A549 (cell line): ENCODE data around the gene PCDHB12. TPM values are rescaled to one million over a fixed set of nuclear protein-coding genes. Genes with fewer than 3 reads are reported as not detected.
"Not testable (repeated sequence)": the region's sequence is repeated elsewhere in the genome, so short reads cannot be mapped to it uniquely, and the experiment has no call there.

Experiments used
- ATAC-seq, 2 experiments: fragments of 200-7000 bp in 1 of 2; fragments of >200 bp in 1 of 2; cut with Nextera tagmentation in 1 of 2; cut with Tn5 transposase in 1 of 2; 3 replicates each; pipeline versions ENCODE4 v1.8.0 to v1.9.1; 2018 to 2020; ENCODE audit warnings: mild to moderate bottlenecking in 1 of 2, moderate library complexity in 1 of 2
- CTCF ChIA-PET: fragments of 300-600 bp; sonication (Branson Sonifier 250); formaldehyde crosslinking; extraction: SDS; loops from one replicate; lab custom pipeline; 2021; ENCODE audit warnings: antibody characterized with exemption, inconsistent platforms; lab: Yijun Ruan, JAX
- POLR2A ChIA-PET: fragments of 350-600 bp; formaldehyde crosslinking; extraction: SDS; loops from one replicate; lab custom pipeline; 2021; ENCODE audit warnings: antibody characterized with exemption, inconsistent platforms; lab: Yijun Ruan, JAX
- DNase-seq, 2 experiments: peaks; one replicate each; pipeline versions ENCODE4 v3.0.0 to v3.0.0-alpha.2; 2011 to 2016; ENCODE audit warnings: low read depth in 1 of 2, low spot score in 1 of 2
- FAIRE-seq: peaks from 2 replicates; lab custom pipeline; 2011; peaks lifted over from hg19 to GRCh38; lab: Jason Lieb, UNC
- H3K27ac ChIP-seq, 2 experiments: fragments of >200 bp; sonication (Bioruptor Twin); formaldehyde crosslinking; 3 replicates each; pipeline ENCODE4 v1.5.1; 2016 to 2017
- H3K4me1 ChIP-seq: fragments of >200 bp; sonication (Bioruptor Twin); formaldehyde crosslinking; 3 replicates; pipeline ENCODE4 v1.6.1; 2016
- H3K4me2 ChIP-seq: fragments of >200 bp; sonication (Bioruptor Twin); formaldehyde crosslinking; 3 replicates; pipeline ENCODE4 v1.6.1; 2016
- H3K4me3 ChIP-seq: fragments of >200 bp; sonication (Bioruptor Twin); formaldehyde crosslinking; 3 replicates; pipeline ENCODE4 v1.5.1; 2016
- H3K9me3 ChIP-seq: fragments of >200 bp; sonication (Bioruptor Twin); formaldehyde crosslinking; 3 replicates; pipeline ENCODE4 v1.6.1; 2016
- CBX8 ChIP-seq: fragments of 200-600 bp; sonication (generic); IDR thresholded peaks from 2 replicates; pipeline ENCODE4 v1.6.1; 2016
- CHD4 ChIP-seq: fragments of 200-600 bp; sonication (generic); IDR thresholded peaks from 2 replicates; pipeline ENCODE4 v1.6.1; 2016; ENCODE audit warnings: antibody characterized with exemption, mild to moderate bottlenecking, borderline replicate concordance
- CTCF ChIP-seq: fragments of >200 bp; sonication (Bioruptor Twin); formaldehyde crosslinking; IDR thresholded peaks from 3 replicates; pipeline ENCODE4 v1.5.1; 2016
- EHMT2 ChIP-seq: fragments of 200-600 bp; sonication (generic); IDR thresholded peaks from 2 replicates; pipeline ENCODE4 v1.6.1; 2016; ENCODE audit warnings: antibody characterized with exemption, low read depth, mild to moderate bottlenecking, moderate library complexity
- FOSB ChIP-seq: fragments of 250-450 bp; sonication (Bioruptor Pico); IDR thresholded peaks from 2 replicates; pipeline ENCODE4 v1.5.0; 2020; ENCODE audit warnings: mild to moderate bottlenecking, moderate library complexity
- HOXA7 ChIP-seq: fragments of 250-450 bp; sonication (Bioruptor Pico); IDR thresholded peaks from 2 replicates; pipeline ENCODE4 v1.5.0; 2020; ENCODE audit warnings: mild to moderate bottlenecking, moderate library complexity
- HOXB13 ChIP-seq: fragments of 250-450 bp; sonication (Bioruptor Pico); IDR thresholded peaks from 2 replicates; pipeline ENCODE4 v1.5.0; 2020; ENCODE audit warnings: low read depth, mild to moderate bottlenecking, moderate library complexity
- JUN ChIP-seq, 2 experiments: fragments of >200 bp; sonication (Bioruptor Twin); formaldehyde crosslinking; IDR thresholded peaks; 2 replicates in 1 of 2; 3 replicates in 1 of 2; pipeline ENCODE4 v1.6.1; 2016 to 2017
- KDM5A ChIP-seq: fragments of 200-600 bp; sonication (generic); IDR thresholded peaks from 2 replicates; pipeline ENCODE4 v1.6.1; 2016; ENCODE audit warnings: antibody characterized with exemption, mild to moderate bottlenecking
- NFE2L2 ChIP-seq: fragments of 150-350 bp; conservative IDR thresholded peaks from 2 replicates; pipeline ENCODE4 v1.6.1; 2014; ENCODE audit warnings: low read length
- RAD21 ChIP-seq, 2 experiments: fragments of >200 bp in 1 of 2; sonication (Bioruptor Twin) in 1 of 2; formaldehyde crosslinking in 1 of 2; IDR thresholded peaks in 1 of 2; conservative IDR thresholded peaks in 1 of 2; 2 replicates in 1 of 2; 3 replicates in 1 of 2; pipeline ENCODE4 v1.6.1; 2012 to 2018; ENCODE audit warnings: inconsistent platforms in 1 of 2
- REST ChIP-seq: fragments of 200-600 bp; sonication (generic); IDR thresholded peaks from 2 replicates; pipeline ENCODE4 v1.6.1; 2016; ENCODE audit warnings: antibody characterized with exemption, mild to moderate bottlenecking, moderate library complexity
- ZSCAN20 ChIP-seq: fragments of 250-450 bp; sonication (Bioruptor Pico); IDR thresholded peaks from 2 replicates; pipeline ENCODE4 v1.8.0; 2022; ENCODE audit warnings: mild to moderate bottlenecking, moderate library complexity
- whole genome bisulfite sequencing: methylation state at CpG from one replicate; pipeline ENCODE4 v1.1.6; 2017; ENCODE audit errors: missing lambda C conversion rate; 5-methylcytosine and 5-hydroxymethylcytosine counted together
- polyA minus RNA-seq: library from RNA; depleted of rRNA, polyadenylated mRNA; stranded (reverse); fragments of >200 nt; gene quantifications from 2 replicates; pipeline ENCODE4 v1.2.3, GENCODE V29; 2011; rRNA and poly(A)+ RNA removed
- polyA plus RNA-seq, 4 experiments: library from polyadenylated mRNA; depleted of rRNA in 3 of 4; stranded (reverse); fragments of >200 nt; fragmentation: RNase III in 1 of 4; extraction: RNeasy Plus Mini Kit Qiagen cat#74134 plus additional on column Dnase treatment in 1 of 4; gene quantifications; 2 replicates in 3 of 4; 3 replicates in 1 of 4; pipeline ENCODE4 v1.2.3, GENCODE V29; 2011 to 2017

The PCDHB12 gene
- polyA plus RNA-seq (2011; rRNA removed) (0.05 TPM in 2 replicates), polyA plus RNA-seq (2017; fragmentation: RNase III; extraction: RNeasy Plus Mini Kit Qiagen cat#74134 plus additional on column Dnase treatment) (not detected in 3 replicates), polyA minus RNA-seq (0.05 TPM in 1 of 2 replicates, not detected in the other)
- polyA plus RNA-seq (2012; cell fraction: cytosol; rRNA removed): 0.01 TPM in 1 of 2 replicates, not detected in the other
- 0.13 and 0.26 TPM in 2 replicates for polyA plus RNA-seq (2012; cell fraction: nucleus; rRNA removed)

- Histone ChIP-seq H3K9me3 (peaks cover 8% of the 10 kb centered on the region; the same call in 2 of the 3 replicates), H3K4me2 (no peak within 1 kb of the TSS), H3K4me3 (no peak within 1 kb of the TSS), H3K4me1 (no peaks in the 10 kb centered on the region), H3K27ac (no peak within 1 kb of the TSS)
- ATAC-seq (no peak), FAIRE-seq (no peak), DNase-seq (peak in 1 of 2 experiments; percentile 9)
- POLR2A ChIA-PET: no interaction called here
- CTCF ChIA-PET: interaction anchor here (0.7 to 1.3 kb wide), 7 partner anchors 9 to 349 kb away, joined by 3 to 5 read pairs (median 3); partner anchors contain the start of genes PCDHB11 and PCDHB6
- WGBS: 6% methylated on average over 11 of the region's 11 CpGs
- TF ChIP-seq CHD4: no peak
- 0 out of 3 replicates have a peak, but pooled peaks have one; percentile 11 for TF ChIP-seq CTCF
- TF ChIP-seq, all 56 proteins: peak for 1
Measured at GRCh38 chr5:141208478-141208877, at the start of gene PCDHB12. Gene PCDHB12, plus strand, starts transcription at chr5:141208719. Its CDS starts 189 bp downstream, at chr5:141208908.

GRCh38 chr5:141172381-141173204 lies 35.9 kb upstream of the PCDHB12 start, which contains the start of gene PCDHB7:
Gene PCDHB7, plus strand, starts transcription at chr5:141172644. Its CDS starts 192 bp downstream, at chr5:141172836.
- peak within 1 kb of the TSS; percentile 14; the same call in 1 of the 3 replicates for H3K4me2 ChIP-seq
- peak; percentile 16 to 46; a peak in 3 of 5 replicates for TF ChIP-seq RAD21 (conservative IDR thresholded peaks at IDR 0.05 in 1 of 2, IDR thresholded peaks at IDR 0.05 in 1 of 2)
- TF ChIP-seq JUN (IDR thresholded peaks at IDR 0.05): no peak
- TF ChIP-seq, all 56 proteins: peak for 1
- ATAC-seq: no peak
- Histone ChIP-seq H3K9me3 (peaks cover 20% of the 10 kb centered on the region; the same call in 2 of the 3 replicates), H3K27ac (no peak within 1 kb of the TSS), H3K4me3 (no peak within 1 kb of the TSS), H3K4me1 (no peaks in the 10 kb centered on the region)
- DNase-seq: peak; percentile 25 to 31
- peak; percentile 23 for FAIRE-seq
- WGBS: 35% methylated on average over 20 of the region's 20 CpGs
- ChIA-PET POLR2A (no interaction called here), CTCF (interaction anchor here (1.0 to 1.6 kb wide), 2 partner anchors 147 to 157 kb away, joined by 3 read pairs; partner anchors contain the start of gene PCDHGA1)

- H3K9me3 ChIP-seq: peaks cover 18% of the 10 kb centered on the region; the same call in 2 of the 3 replicates
- FAIRE-seq, ATAC-seq, H3K27ac ChIP-seq, H3K4me1 ChIP-seq, H3K4me3 ChIP-seq, CTCF ChIA-PET, POLR2A ChIA-PET, H3K4me2 ChIP-seq, DNase-seq: not testable (repeated sequence)
- WGBS: 73% methylated on average over 57 of the region's 79 CpGs
Measured at GRCh38 chr5:141174291-141175104, 34.0 kb upstream of the PCDHB12 start.

GRCh38 chr5:141175933-141176332 lies 32.6 kb upstream of the PCDHB12 start:
- FAIRE-seq: peak; percentile 54
- no peak for TF ChIP-seq REST
- TF ChIP-seq CHD4: no peak
- TF ChIP-seq HOXA7 (CRISPR knock-in tag): no peak
- no peak for TF ChIP-seq NFE2L2
- TF ChIP-seq FOSB (CRISPR knock-in tag): no peak
- no peak for TF ChIP-seq KDM5A
- no peak for TF ChIP-seq HOXB13 (CRISPR knock-in tag)
- TF ChIP-seq EHMT2: no peak
- no peak for TF ChIP-seq JUN (IDR thresholded peaks at IDR 0.05)
- no peak for TF ChIP-seq CBX8
- TF ChIP-seq ZSCAN20 (CRISPR knock-in tag): no peak
- TF ChIP-seq, all 56 proteins: peak for 0
- 27% methylated on average over 1 of the region's 1 CpG for WGBS

More at GRCh38 chr5:141175933-141176332, 32.6 kb upstream of the PCDHB12 start:
- no peaks in the 10 kb centered on the region for H3K4me1 ChIP-seq
- H3K4me3 ChIP-seq: no peak overlapping the region
- DNase-seq: no peak
- H3K9me3 ChIP-seq: peaks cover 18% of the 10 kb centered on the region; the same call in 2 of the 3 replicates
- no peak overlapping the region for H3K27ac ChIP-seq
- ATAC-seq: no peak
- H3K4me2 ChIP-seq: no peak overlapping the region
- POLR2A ChIA-PET: no interaction called here
- CTCF ChIA-PET: no interaction called here
